HG02642 (cell line): ENCODE data around the gene UNC45A.
"Not testable (repeated sequence)": the region's sequence is repeated elsewhere in the genome, so short reads cannot be mapped to it uniquely, and the experiment has no call there.

Source experiments
- ATAC-seq: cut with Tn5 transposase; IDR thresholded peaks from one replicate; pipeline ENCODE4 v1.9.1; 2021; ENCODE audit warnings: mild to moderate bottlenecking; ENCODE audit not compliant: unreplicated experiment, poor library complexity

The UNC45A gene

DNA sequence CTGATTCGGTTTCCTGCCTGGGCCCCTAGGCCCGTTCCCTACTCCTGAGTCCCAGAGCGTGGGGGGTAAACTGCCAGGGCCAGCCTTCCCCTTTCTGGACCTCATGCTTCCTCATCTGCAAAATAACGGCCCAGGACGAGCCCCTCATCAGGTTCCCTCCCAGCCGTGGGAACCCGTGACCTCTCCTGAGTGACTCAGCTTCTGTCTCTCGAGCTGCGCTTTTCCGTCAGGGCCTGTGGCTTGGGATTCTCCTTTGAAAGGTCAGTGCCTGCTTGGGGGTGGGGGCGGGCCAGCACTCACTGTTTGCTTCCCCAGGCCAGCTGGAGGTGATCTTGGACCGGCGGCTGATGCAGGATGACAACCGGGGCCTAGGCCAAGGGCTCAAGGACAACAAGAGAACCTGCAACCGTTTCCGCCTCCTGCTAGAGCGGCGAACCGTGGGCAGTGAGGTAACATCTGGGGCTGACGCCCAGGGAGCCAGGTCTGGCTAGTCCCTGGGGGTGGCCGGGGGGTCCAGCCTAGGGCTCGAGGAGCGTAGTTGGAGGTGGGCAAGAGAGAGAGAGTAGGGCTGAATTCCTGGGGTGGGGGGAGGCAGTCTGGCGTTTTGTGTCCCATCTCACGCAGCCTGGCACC, 19.2 kb upstream of the UNC45A start:
- no peak for ATAC-seq

GRCh38 chr15:90916461-90916860, 18.6 kb upstream of the UNC45A start:
- no peak for ATAC-seq

GRCh38 chr15:90917569-90917968, 17.5 kb upstream of the UNC45A start:
- ATAC-seq: no peak

DNA sequence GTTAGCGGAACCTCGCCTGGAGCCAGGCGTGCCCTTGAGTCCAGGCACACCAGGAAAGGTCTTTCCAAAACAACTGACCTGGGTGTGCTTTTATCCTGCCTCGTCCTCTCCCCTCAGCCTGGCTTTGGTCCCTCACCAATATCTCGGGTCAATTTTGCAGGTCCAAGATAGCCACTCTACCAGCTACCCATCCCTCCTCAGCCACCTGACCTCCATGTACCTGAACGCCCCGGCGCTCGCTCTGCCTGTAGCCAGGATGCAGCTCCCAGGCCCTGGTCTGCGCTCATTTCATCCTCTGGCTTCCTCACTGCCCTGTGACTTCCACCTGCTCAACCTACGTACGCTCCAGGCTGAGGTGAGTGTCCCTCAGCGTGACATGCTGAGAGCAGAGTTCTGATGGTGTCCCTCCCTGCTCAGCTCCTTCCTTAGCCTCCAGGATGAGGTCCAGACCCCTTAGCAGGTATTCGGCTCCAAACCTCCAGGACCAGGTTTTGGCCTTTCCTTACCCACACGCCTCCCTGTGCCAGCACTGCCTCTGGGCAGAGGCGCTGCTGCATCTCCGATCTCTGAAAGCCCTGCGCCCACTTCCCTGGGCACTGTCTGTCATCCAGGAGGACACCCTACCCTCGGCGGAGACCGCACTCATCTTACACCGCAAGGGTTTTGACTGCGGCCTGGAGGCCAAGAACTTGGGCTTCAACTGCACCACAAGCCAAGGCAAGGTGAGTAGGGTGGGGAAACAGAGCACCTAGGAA, 16.9 kb upstream of the UNC45A start:
- ATAC-seq: no peak

DNA sequence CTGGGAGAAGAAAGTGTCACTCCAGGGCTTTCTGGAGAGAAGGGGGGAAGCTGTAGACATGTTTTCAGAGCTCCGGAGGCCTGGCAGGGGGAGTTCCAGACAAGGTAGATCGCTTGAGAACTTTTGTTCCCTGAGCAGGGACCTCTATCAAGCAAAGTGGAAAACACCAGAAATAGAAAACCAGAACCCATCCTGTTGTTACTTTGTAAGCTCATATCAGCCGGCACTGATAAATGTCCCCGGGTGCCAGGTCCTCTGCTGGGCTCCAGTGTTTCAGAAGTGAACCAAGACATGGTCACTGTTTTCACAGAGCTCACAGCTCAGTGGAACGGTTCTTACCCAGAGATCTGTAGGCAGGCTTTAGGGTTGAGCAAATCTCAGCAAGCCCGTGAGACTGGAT, 16.2 kb upstream of the UNC45A start:
- no peak for ATAC-seq

DNA sequence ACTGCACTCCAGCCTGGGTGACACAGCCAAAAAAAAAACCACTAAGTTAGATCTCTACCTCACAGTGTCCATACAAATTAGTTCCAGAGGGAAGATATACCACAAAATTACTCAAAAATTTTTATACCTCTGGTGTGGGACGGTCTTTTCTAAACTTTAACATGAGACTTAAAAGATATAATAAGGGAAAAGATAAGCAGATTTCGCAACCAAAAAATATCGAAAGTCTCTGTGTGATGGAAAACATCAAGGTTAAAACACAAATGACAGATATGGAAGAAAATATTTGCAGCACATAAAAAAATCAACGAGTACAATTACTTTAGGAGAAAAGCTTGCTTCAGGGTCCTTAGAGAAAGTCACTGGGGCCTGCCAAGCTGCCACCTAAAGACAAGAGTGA, 13.2 kb upstream of the UNC45A start:
- ATAC-seq: no peak

DNA sequence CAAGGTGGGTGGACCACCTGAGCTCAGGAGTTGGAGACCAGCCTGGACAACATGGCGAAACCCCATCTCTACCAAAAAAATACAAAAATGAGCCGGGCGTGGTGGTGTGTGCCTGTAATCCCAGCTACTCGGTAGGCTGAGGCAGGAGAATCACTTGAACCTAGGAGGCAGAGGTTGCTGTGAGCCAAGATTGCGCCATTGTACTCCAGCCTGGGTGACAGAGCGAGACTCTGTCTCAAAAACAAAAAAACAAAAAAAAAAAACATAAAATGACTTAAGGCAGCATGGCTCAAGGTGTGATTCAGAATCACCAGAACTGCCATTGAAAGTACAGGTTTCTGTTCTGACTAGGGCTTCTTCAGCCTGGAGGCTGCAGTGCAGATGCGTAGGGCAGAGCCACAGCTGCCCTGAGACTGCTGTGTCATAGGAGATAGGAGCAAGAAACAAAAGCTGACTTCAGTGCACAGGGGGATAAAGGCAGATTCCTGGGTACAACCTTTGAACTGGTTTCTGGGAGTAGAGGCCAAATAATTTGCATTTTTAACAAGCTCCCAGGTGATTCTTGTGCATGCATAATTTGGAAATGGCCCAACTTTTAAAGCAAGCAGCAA, 12.3 kb upstream of the UNC45A start:
- ATAC-seq: peak; percentile 65

GRCh38 chr15:90924375-90924774, 10.7 kb upstream of the UNC45A start:
- ATAC-seq: peak; percentile 72

GRCh38 chr15:90926766-90927165, 8.3 kb upstream of the UNC45A start:
- ATAC-seq: not testable (repeated sequence)

DNA sequence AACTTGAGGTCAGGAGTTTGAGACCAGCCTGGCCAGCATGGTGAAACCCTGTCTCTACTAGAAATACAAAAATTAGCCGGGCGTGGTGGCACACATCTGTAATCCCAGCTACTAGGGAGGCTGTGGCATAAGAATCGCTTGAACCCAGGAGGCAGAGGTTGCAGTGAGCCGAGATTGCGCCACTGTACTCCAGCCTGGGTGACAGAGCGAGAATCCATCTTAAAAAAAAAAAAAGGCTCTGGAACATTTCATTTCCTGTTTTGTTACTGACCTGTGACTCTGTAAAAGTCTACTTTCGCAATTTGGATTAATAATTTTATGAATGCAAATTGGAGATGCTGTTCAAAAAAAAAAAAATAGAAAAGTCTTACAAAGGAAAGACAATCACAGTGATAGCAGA, 7.0 kb upstream of the UNC45A start:
- ATAC-seq: not testable (repeated sequence)

- no peak for ATAC-seq
Observed at GRCh38 chr15:90929246-90930019, 5.7 kb upstream of the UNC45A start.

DNA sequence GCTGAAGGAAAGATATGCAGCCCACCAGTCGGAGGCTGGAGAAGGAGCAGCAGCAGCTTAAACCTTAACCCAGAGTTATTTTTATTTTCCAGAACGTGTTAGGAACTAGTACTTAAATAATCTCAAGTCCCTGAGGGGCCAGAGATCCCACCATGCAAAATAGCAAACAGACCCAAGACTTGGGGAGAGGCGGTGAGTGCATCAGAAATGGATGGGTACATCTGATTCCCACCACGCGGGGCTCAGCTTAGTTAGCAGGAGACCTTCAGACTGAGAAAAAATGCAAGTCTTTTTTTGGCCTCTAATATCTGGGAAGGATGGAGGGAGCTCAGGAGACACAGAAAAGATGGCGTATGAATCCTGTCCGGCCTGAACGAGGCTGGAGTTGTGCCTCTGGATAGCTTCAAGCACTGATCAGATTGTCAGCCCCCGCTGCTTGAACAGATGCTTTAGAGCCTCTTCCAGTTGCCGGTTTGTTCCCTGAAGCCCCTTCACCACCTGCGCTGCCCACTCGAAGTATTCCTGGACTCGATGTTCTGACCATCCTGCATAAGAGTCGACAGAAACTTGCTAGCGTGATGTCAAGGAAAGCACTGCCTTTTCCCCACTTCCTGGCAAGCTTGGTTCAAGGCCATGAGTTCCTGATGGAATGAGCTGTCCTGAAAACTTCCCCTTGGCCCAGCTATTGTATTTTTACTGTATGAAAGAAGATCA, 4.1 kb upstream of the UNC45A start:
- ATAC-seq: no peak

- ATAC-seq: no peak
Observed at GRCh38 chr15:90931575-90931827, 3.6 kb upstream of the UNC45A start.

DNA sequence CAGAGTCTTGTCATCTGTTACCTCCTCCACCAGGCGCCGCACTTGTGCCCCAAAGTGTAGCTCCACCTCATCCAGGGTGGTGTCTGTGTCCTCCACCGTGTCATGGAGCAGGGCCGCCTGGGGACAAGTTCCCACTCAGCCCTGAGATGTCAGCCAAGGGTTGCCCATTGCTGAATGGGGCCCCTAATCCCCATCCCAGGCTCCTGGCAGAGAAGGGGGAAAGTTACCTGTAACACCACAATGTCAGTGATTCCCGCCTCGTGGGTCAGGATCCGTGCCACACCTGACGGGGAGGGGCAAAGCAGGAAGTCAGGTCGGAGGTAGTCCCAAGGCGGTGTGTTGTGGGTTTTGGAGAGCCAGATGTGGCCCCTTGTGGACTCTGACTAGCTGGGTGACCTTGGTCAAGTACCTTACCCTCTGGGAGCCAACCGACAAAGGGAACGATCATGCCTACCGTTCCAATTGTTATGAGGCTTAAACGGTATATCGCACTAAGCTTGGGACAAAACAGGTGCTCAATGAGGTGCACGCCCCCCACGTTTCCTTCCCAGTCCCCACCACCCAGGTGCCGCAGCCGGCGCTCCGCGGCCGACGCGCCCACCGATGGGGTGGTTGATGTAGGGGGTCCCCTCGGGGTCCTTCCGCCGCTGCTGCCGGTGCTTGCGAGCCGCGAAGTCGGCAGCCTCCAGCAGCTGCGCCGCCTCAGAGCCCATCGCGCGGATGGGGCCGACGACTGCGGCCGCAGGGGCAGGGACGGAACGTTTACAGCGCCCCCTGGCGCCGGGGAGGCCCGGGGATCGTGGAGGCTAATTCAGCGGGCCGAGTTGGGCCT, 3.0 kb upstream of the UNC45A start, which contains the start of gene HDDC3:
Gene HDDC3 (minus strand): TSS at position 722 of the 832 bp plus-strand sequence. CDS start 9 bp downstream, at position 713.
- peak; percentile 50 for ATAC-seq

DNA sequence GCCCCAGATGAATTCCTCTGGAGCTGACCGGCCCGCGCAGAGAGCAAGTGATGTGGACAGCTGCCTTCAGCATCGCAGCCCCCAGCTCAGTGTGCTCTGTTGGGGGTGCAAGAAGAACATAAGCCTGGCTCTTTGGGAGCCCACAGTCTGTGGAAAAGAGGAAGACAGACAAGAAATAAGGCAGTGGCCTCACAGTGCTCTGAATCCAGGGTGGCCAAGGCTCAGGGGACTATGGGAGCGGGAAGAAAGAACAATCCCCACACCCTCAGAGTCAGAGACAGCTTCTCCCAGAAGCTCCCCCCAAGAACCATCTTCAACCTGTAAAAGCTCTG, 2.5 kb upstream of the UNC45A start:
- ATAC-seq: no peak

DNA sequence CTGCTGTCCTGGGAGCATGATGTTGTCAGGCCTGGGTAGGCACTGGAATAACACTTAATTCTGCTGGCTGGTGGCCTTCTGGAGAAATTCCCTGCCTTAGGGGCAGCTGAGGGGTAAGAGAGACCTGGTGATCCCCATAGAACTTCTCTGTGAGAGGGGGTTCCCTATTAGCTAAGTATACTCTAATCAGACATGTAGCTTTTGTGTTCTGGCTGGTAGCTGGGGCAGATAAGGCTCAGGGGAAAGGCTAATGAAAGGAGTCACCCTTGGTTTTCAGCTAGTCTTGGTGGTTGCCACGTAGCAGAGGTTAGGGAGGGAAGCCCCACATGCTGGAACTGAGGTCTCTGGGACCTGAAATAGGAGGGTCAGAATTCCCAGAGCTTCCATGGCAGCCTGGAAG, 1.8 kb upstream of the UNC45A start:
- no peak for ATAC-seq

DNA sequence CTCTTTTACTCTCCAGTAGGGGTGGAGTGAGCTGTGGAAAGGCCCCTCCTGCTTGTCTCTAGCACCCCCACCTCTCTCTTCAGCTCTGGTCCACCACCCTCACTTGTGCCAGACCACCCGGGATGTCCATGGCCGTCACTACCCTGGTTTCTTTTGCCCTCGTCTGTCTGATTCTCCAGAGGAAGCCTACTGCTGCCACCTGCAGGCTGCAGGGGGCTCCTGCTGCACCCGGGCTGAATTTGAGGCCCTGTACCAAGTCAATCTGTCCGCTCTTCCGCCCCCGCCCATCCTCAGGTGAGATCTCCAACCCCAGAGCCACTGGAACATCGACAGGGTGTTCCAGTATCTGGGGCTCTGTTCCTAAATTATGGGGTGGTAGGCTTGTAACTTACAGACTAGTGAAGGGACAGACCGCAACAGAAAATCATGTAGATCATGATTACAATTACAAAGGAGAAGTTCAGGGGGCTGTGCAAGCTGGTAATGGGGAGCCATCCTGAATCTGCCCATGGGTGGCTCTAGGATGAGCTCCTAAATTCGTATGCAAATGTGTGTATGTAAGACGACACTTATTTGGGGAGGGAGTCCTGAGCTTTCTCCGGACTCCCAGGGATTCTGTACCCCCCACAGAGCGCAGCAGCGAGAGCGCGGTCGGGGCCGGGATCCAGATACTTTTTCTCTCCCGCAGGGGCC, 683 bp upstream of the UNC45A start:
- peak; percentile 27 for ATAC-seq

DNA sequence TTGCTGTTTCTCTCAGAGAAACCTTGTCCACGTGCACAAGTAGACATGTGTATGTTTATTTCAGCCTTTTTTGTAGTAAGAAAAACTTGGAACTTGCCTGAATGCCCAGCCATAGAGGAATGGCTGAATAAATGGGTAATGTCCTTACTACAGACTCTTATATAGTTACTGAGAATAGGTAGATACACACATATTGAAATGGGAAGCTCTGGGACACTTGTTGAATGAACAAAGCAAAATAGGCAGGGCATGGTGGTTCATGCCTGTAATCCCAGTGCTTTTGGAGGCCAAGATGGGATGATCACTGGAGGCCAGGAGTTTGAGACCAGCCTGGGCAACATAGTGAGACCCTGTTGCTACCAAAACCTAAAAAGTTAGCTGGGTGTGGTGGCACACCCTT, 1.7 kb downstream of the UNC45A start:
- no peak for ATAC-seq

DNA sequence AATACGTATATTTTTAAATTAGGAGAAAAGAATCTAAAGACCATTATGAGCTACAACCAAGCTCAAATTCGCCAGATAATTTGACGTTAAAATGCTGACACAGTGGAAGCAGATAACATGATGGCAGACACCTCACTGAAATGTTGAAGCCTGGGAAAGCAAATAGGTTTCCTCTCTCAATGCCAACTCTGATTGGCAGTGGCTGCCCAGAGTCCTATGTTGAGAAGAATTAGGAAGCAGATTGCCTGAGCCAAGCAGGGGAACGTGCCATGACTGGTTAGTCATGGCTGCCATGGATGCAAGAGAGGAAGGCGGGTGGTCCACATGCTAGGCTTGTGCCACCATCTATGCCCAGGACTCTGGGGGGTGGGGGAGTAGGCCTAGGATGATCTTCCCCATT, 3.2 kb downstream of the UNC45A start:
- ATAC-seq: no peak
